Right lobe of liver (tissue), 4 donors: ENCODE data around the gene TOMM40L.

Experiments
- POLR2A ChIP-seq: fragments of 450-650 bp; IDR thresholded peaks from one replicate; pipeline ENCODE4 v1.6.1; 2017; ENCODE audit warnings: antibody characterized with exemption, mild to moderate bottlenecking
- TF ChIP-seq, protein P1 (sequence below), 4 donors: fragments of 200-600 bp in 3 of 4; fragments of 450-650 bp in 1 of 4; IDR thresholded peaks; one replicate each; pipeline versions ENCODE4 v1.5.1 to v1.8.0; 2016 to 2022; ENCODE audit warnings: antibody characterized with exemption in 4 of 4, mild to moderate bottlenecking in 2 of 4
- donor health status: DM: no; HTN: no; CAD: no.
- donor health status: DM: no; HTN: no; CAD: no.
- donor health status: DM: no; HTN: yes; CAD: no.

DNA sequence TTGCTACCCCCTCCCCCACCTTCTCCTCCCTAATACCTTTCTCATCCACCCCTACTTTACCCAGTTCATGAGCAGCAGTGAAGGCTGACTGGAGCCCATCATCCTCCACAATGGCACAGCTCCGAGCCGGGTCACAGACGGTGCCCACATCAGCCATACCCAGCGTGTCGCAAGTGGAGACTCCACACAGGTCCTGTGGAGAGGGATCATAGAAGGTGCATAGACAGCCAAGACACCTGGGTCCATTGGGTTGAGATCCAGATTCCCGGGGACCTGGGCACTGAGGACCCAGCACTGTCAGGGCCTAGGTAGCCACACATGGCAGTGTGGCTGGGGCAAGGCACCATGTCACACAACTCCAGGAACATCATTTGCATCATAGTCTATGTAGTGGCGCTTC lies 29.7 kb upstream of the TOMM40L start:
- TF ChIP-seq, protein P1, sequence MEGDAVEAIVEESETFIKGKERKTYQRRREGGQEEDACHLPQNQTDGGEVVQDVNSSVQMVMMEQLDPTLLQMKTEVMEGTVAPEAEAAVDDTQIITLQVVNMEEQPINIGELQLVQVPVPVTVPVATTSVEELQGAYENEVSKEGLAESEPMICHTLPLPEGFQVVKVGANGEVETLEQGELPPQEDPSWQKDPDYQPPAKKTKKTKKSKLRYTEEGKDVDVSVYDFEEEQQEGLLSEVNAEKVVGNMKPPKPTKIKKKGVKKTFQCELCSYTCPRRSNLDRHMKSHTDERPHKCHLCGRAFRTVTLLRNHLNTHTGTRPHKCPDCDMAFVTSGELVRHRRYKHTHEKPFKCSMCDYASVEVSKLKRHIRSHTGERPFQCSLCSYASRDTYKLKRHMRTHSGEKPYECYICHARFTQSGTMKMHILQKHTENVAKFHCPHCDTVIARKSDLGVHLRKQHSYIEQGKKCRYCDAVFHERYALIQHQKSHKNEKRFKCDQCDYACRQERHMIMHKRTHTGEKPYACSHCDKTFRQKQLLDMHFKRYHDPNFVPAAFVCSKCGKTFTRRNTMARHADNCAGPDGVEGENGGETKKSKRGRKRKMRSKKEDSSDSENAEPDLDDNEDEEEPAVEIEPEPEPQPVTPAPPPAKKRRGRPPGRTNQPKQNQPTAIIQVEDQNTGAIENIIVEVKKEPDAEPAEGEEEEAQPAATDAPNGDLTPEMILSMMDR (IDR thresholded peaks at IDR 0.05) = no peak
- no peak for TF ChIP-seq POLR2A
